NT2/D1 (cell line): ENCODE data around the gene STRN.

ENCODE experiments used
- DNase-seq: peaks from one replicate; pipeline ENCODE4 v3.0.0-alpha.2; 2011; ENCODE audit warnings: low read depth, low spot score
- H3K27me3 ChIP-seq: 2 replicates; pipeline ENCODE4 v1.6.0; 2011; ENCODE audit warnings: mild to moderate bottlenecking; ENCODE audit not compliant: insufficient read length, insufficient read depth
- H3K36me3 ChIP-seq: 2 replicates; pipeline ENCODE4 v1.6.1; 2011; ENCODE audit warnings: mild to moderate bottlenecking, low read length, mixed read lengths; ENCODE audit not compliant: insufficient read depth, insufficient read length
- H3K4me1 ChIP-seq: 2 replicates; pipeline ENCODE4 v1.5.1; 2011; ENCODE audit not compliant: insufficient read depth, insufficient read length
- H3K4me3 ChIP-seq: 2 replicates; pipeline ENCODE4 v1.5.1; 2011; ENCODE audit warnings: low read depth; ENCODE audit not compliant: insufficient read length
- H3K9ac ChIP-seq: 2 replicates; pipeline ENCODE4 v1.6.0; 2011; ENCODE audit warnings: low read depth; ENCODE audit not compliant: insufficient read length
- H3K9me3 ChIP-seq: 2 replicates; pipeline ENCODE4 v1.5.1; 2011; ENCODE audit warnings: mild to moderate bottlenecking, low read length; ENCODE audit not compliant: insufficient read depth
- SUZ12 ChIP-seq: IDR thresholded peaks from 2 replicates; pipeline ENCODE4 v1.6.1; 2011; ENCODE audit not compliant: insufficient read length, insufficient read depth; ENCODE audit errors: extremely low read depth
- YY1 ChIP-seq: IDR thresholded peaks from 2 replicates; pipeline ENCODE4 v1.6.1; 2011; ENCODE audit not compliant: insufficient read length, insufficient read depth
- ZNF274 ChIP-seq: IDR thresholded peaks from 2 replicates; pipeline ENCODE4 v1.6.1; 2011; ENCODE audit warnings: mild to moderate bottlenecking, low read depth, low read length

The STRN gene

DNA sequence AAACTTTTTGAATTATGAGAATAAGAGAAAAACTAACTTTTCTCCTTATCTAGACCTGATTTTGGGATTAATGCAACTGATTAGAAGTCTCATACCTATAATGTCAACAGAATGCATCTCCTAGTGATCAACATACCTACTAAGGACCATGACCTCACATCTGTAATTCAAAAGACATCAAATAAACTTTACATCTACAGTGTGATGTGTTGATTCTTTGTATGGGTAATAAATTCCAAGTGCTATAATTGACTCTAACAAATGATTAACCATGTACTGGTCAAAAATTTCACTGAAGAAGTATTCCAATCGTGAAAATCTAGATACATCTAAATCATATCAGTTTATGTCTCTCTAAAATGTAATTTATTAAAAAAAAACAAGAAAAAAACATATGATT lies 84.5 kb downstream of the STRN start:
- TF ChIP-seq YY1 (no peak), ZNF274 (no peak), SUZ12 (no peak)
- Histone ChIP-seq H3K9ac (no peak overlapping the region), H3K9me3 (no peaks in the 10 kb centered on the region), H3K4me3 (no peak overlapping the region), H3K4me1 (no peaks in the 10 kb centered on the region), H3K36me3 (peaks cover 10% of the 10 kb centered on the region), H3K27me3 (no peaks in the 10 kb centered on the region)
- no peak for DNase-seq

DNA sequence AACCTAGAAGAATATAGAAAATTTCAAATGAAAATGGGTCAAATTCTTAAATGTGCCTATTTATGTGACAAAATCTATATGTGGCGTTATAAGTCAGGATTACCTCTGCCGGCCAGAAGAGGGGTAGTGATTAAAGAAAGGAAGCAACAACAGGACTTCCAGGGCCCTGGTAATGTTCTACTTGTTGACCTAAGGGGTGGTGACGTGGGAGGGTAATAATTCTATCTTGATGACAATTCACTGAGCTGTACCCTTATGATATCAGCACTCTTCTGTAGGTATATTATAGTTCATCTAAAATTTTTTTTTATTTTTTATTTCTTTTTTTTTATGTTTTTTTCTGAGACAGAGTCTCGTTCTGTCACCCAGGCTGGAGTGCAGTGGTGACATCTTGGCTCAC lies 87.9 kb downstream of the STRN start:
- H3K4me3 ChIP-seq, result no peak overlapping the region
- H3K27me3 ChIP-seq, result no peaks in the 10 kb centered on the region
- H3K36me3 ChIP-seq, result peaks cover 10% of the 10 kb centered on the region
- H3K9ac ChIP-seq, result no peak overlapping the region
- H3K4me1 ChIP-seq, result no peaks in the 10 kb centered on the region
- TF ChIP-seq YY1 (no peak), SUZ12 (no peak), ZNF274 (no peak)
- no peaks in the 10 kb centered on the region for H3K9me3 ChIP-seq
- DNase-seq, result no peak

- no peak overlapping the region for H3K9ac ChIP-seq
- TF ChIP-seq ZNF274 (no peak), SUZ12 (no peak), YY1 (no peak)
- H3K4me1 ChIP-seq, result no peaks in the 10 kb centered on the region
These were observed 95.1 kb downstream of the STRN start for GRCh38 chr2:36871068-36871707.

GRCh38 chr2:36869606-36870005 lies 96.7 kb downstream of the STRN start:
- H3K4me1 ChIP-seq, result no peaks in the 10 kb centered on the region
- H3K36me3 ChIP-seq, result peaks cover 15% of the 10 kb centered on the region
- no peak overlapping the region for H3K9ac ChIP-seq
- no peaks in the 10 kb centered on the region for H3K9me3 ChIP-seq
- no peak overlapping the region for H3K4me3 ChIP-seq
- no peaks in the 10 kb centered on the region for H3K27me3 ChIP-seq
- TF ChIP-seq YY1, result no peak
- no peak for TF ChIP-seq ZNF274
- no peak for TF ChIP-seq SUZ12
- DNase-seq, result no peak

More at GRCh38 chr2:36871068-36871707, 95.1 kb downstream of the STRN start:
- peaks cover 17% of the 10 kb centered on the region for H3K36me3 ChIP-seq
- H3K4me3 ChIP-seq, result no peak overlapping the region
- H3K27me3 ChIP-seq, result no peaks in the 10 kb centered on the region
- DNase-seq, result no peak
- no peaks in the 10 kb centered on the region for H3K9me3 ChIP-seq

GRCh38 chr2:36861896-36862295 lies 104.4 kb downstream of the STRN start:
- Histone ChIP-seq H3K4me1 (no peaks in the 10 kb centered on the region), H3K36me3 (peaks cover 6% of the 10 kb centered on the region), H3K27me3 (no peaks in the 10 kb centered on the region), H3K9me3 (no peaks in the 10 kb centered on the region), H3K4me3 (no peak overlapping the region), H3K9ac (no peak overlapping the region)
- TF ChIP-seq YY1, result no peak
- TF ChIP-seq ZNF274, result no peak
- no peak for TF ChIP-seq SUZ12
- no peak for DNase-seq

- TF ChIP-seq SUZ12 (no peak), YY1 (no peak), ZNF274 (no peak)
- Histone ChIP-seq H3K27me3 (no peaks in the 10 kb centered on the region), H3K9ac (no peak overlapping the region), H3K4me3 (no peak overlapping the region), H3K9me3 (no peaks in the 10 kb centered on the region), H3K4me1 (no peaks in the 10 kb centered on the region), H3K36me3 (peaks cover 16% of the 10 kb centered on the region)
- DNase-seq, result no peak
These were observed 107.0 kb downstream of the STRN start for GRCh38 chr2:36859366-36859792.

DNA sequence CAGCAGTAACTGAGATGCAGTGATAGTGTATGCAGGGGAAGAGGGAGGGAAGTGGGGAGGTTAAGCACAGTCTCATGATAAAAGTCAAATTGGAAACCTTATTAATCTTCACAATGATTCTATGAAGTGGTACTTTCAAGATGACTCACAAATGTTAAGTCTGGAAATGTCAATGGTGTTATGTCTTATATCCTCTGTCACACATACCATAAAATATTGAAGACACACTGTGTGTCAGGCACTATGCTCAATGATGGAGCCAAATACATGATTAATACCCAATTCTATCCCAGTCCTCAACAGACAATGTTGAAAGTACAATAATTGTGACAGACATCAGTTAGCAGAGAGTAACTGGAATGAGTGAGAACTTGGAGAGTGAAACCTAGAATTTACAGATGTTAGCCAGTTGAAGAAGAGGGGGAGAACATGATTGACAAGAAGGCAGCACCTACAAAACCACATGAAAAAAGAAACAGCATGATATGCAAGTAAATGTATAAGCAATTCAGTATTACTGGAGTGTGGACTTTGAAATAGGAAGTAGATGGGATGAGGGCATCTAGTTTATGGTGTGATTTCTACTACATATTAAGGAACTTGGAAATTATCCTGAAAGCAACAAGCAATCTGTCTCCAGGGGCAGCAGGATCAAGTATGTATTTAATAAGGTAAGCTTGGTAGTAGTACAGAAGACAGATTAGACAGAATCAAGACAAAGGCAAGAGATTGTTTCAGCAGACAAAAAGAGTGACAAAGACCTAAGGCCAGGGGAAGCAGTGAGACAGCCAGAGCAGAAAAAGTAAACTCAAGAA lies 107.6 kb downstream of the STRN start:
- Histone ChIP-seq H3K9me3 (no peaks in the 10 kb centered on the region), H3K27me3 (no peaks in the 10 kb centered on the region), H3K9ac (no peak overlapping the region), H3K4me3 (no peak overlapping the region), H3K36me3 (peaks cover 16% of the 10 kb centered on the region), H3K4me1 (no peaks in the 10 kb centered on the region)
- DNase-seq, result no peak
- TF ChIP-seq YY1, result no peak
- TF ChIP-seq ZNF274, result no peak
- TF ChIP-seq SUZ12, result no peak
